OCI-LY1 (cell line): Measurements from ENCODE around the gene GNAS.

ENCODE experiments used
- H2AFZ ChIP-seq: fragments of 200-600 bp; sonication (generic), shearing (Covaris generic); 2 replicates; pipeline ENCODE4 v1.6.0; 2014; ENCODE audit warnings: antibody characterized with exemption, mild to moderate bottlenecking, low read length
- H3F3A ChIP-seq: fragments of 200-600 bp; sonication (generic), shearing (Covaris generic); 2 replicates; pipeline ENCODE4 v1.6.0; 2014; ENCODE audit warnings: mild to moderate bottlenecking, antibody characterized with exemption, low read length, moderate library complexity; ENCODE audit not compliant: insufficient read depth
- H3K27ac ChIP-seq: fragments of 200-600 bp; sonication (generic); 2 replicates; pipeline ENCODE4 v1.5.1; 2014; ENCODE audit warnings: low read length, mixed run types, mild to moderate bottlenecking, low read depth; ENCODE audit not compliant: poor library complexity, severe bottlenecking
- H3K27me3 ChIP-seq: fragments of 200-600 bp; sonication (generic); 2 replicates; pipeline ENCODE4 v1.6.0; 2014; ENCODE audit warnings: antibody characterized with exemption, mild to moderate bottlenecking, low read length, moderate library complexity; ENCODE audit not compliant: insufficient read depth
- H3K36me3 ChIP-seq: fragments of 200-600 bp; sonication (generic); 2 replicates; pipeline ENCODE4 v1.6.1; 2014; ENCODE audit warnings: mild to moderate bottlenecking, antibody characterized with exemption, low read length, moderate library complexity, mixed read lengths; ENCODE audit not compliant: insufficient read depth
- H3K4me1 ChIP-seq: fragments of 200-600 bp; sonication (generic); 2 replicates; pipeline ENCODE4 v1.5.1; 2014; ENCODE audit warnings: mild to moderate bottlenecking, low read length, moderate library complexity; ENCODE audit not compliant: insufficient read depth, severe bottlenecking
- H3K4me2 ChIP-seq: fragments of 200-600 bp; sonication (generic), shearing (Covaris generic); 2 replicates; pipeline ENCODE4 v1.6.1; 2014; ENCODE audit warnings: low read length
- H3K4me3 ChIP-seq: fragments of 200-600 bp; sonication (generic); 2 replicates; pipeline ENCODE4 v1.5.1; 2014; ENCODE audit warnings: low read length, low read depth, mild to moderate bottlenecking, mixed read lengths; ENCODE audit not compliant: poor library complexity, severe bottlenecking
- H3K79me2 ChIP-seq: fragments of 200-600 bp; shearing (Covaris generic); 2 replicates; pipeline ENCODE4 v1.6.1; 2016; ENCODE audit warnings: mixed run types, low read length, mixed read lengths; ENCODE audit not compliant: insufficient read depth
- H3K9ac ChIP-seq: fragments of 200-600 bp; sonication (generic), shearing (Covaris generic); 2 replicates; pipeline ENCODE4 v1.6.1; 2014; ENCODE audit warnings: mild to moderate bottlenecking, low read length, mixed read lengths
- H3K9me2 ChIP-seq: fragments of 200-600 bp; sonication (generic), shearing (Covaris generic); 2 replicates; pipeline ENCODE4 v1.6.1; 2014; ENCODE audit warnings: low read depth, mild to moderate bottlenecking, low read length, mixed read lengths
- H3K9me3 ChIP-seq: fragments of 200-600 bp; shearing (Covaris generic); 2 replicates; pipeline ENCODE4 v1.6.1; 2014; ENCODE audit warnings: low read length, mixed read lengths
- H4K20me1 ChIP-seq: fragments of 200-600 bp; sonication (generic), shearing (Covaris generic); 2 replicates; pipeline ENCODE4 v1.6.0; 2016; ENCODE audit warnings: mild to moderate bottlenecking, low read length; ENCODE audit not compliant: insufficient read depth
- EZH2 ChIP-seq: fragments of 200-600 bp; sonication (generic), shearing (Covaris generic); IDR thresholded peaks from 2 replicates; pipeline ENCODE4 v1.8.0; 2017; ENCODE audit warnings: borderline replicate concordance, mixed run types, mild to moderate bottlenecking, antibody characterized with exemption, low read length, moderate library complexity, mixed read lengths
- TF ChIP-seq, protein P1 (sequence below): fragments of 200-600 bp; sonication (generic), shearing (Covaris generic); IDR thresholded peaks from 2 replicates; pipeline ENCODE4 v1.5.1; 2017; ENCODE audit warnings: mild to moderate bottlenecking, antibody characterized with exemption, low read length, moderate library complexity, mixed read lengths

Gene GNAS

DNA sequence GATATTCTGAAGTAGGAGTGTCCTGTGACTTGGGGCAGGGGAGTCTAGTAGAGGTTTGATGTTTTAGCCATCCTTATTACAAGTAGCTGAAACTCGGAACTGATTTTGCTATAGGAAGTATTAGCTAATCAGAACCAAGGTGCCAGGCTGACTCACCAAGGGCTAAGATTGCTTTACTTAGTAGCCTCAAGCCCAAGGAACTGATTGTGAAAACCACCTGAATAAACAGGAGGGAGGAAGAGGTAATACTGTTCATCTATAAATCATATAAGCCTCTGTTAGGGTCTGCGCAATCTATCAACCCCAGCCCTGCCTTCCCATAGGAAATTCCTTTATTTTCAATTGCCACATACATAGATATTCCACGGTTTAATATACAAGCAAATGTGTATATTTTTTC lies 54.4 kb downstream of the GNAS start:
- TF ChIP-seq EZH2, result no peak
- TF ChIP-seq, protein P1, sequence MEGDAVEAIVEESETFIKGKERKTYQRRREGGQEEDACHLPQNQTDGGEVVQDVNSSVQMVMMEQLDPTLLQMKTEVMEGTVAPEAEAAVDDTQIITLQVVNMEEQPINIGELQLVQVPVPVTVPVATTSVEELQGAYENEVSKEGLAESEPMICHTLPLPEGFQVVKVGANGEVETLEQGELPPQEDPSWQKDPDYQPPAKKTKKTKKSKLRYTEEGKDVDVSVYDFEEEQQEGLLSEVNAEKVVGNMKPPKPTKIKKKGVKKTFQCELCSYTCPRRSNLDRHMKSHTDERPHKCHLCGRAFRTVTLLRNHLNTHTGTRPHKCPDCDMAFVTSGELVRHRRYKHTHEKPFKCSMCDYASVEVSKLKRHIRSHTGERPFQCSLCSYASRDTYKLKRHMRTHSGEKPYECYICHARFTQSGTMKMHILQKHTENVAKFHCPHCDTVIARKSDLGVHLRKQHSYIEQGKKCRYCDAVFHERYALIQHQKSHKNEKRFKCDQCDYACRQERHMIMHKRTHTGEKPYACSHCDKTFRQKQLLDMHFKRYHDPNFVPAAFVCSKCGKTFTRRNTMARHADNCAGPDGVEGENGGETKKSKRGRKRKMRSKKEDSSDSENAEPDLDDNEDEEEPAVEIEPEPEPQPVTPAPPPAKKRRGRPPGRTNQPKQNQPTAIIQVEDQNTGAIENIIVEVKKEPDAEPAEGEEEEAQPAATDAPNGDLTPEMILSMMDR, result no peak
- Histone ChIP-seq H3F3A (peaks cover 14% of the 10 kb centered on the region; the same call in 1 of the 2 replicates), H3K27me3 (no peaks in the 10 kb centered on the region), H2AFZ (no peak overlapping the region), H3K36me3 (peaks cover 91% of the 10 kb centered on the region), H3K4me3 (peak overlapping the region; percentile 56), H3K27ac (peak overlapping the region; percentile 98), H3K4me1 (peaks cover 42% of the 10 kb centered on the region), H3K9ac (peak overlapping the region; percentile 73), H3K79me2 (0 out of 2 replicates have a peak, but pooled peaks cover 5% of the 10 kb centered on the region), H4K20me1 (no peaks in the 10 kb centered on the region), H3K9me2 (no peaks in the 10 kb centered on the region), H3K9me3 (no peaks in the 10 kb centered on the region), H3K4me2 (peak overlapping the region; percentile 87)

DNA sequence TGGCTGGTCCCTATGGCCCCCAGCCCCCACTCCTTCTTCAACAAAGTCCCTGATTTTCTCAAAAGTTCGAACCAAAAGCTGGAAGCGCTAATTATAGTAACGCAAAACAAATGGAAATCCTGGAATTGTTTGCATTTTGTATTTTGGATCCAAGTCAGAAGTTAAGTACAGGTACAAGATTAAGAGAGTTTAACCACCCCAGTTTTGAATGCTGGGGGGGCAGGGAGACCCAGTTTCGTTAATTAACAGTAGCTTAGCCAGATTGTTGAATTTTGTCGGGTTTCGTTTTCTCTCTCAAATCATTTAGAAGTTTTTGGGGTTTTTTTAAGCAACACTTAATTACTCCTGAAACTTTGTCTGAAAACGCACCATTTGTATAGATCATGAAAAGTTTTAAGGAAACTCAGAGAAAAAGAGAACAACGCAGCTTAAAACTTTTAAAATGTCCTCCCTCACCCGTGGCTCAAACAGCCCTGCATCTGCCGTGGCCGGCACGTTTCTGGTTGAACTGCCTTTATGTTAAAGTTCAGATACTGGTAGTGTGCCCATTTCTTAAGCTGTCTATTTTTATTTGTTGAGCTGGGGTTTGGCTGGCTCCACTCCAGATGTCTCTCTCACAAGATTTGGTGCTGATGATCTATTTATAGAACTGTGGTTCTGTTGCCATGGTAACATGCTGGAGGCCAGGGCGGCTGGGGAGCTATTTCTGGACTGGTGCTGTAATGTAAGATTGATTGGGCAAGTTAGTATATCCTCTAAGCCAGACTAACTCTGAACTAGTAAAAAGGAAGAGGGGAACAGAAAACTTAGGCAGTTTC lies 55.0 kb downstream of the GNAS start:
- Histone ChIP-seq H3K36me3 (peaks cover 90% of the 10 kb centered on the region), H3K4me1 (peaks cover 39% of the 10 kb centered on the region), H3F3A (peaks cover 19% of the 10 kb centered on the region; the same call in 1 of the 2 replicates), H2AFZ (no peak overlapping the region), H3K9ac (peak overlapping the region; percentile 73), H3K79me2 (no peaks in the 10 kb centered on the region), H3K4me3 (peak overlapping the region; percentile 56), H3K4me2 (peak overlapping the region; percentile 87), H3K27ac (peak overlapping the region; percentile 98), H3K9me3 (no peaks in the 10 kb centered on the region), H3K27me3 (no peaks in the 10 kb centered on the region), H3K9me2 (no peaks in the 10 kb centered on the region), H4K20me1 (no peaks in the 10 kb centered on the region)
- no peak for TF ChIP-seq EZH2
- TF ChIP-seq, protein P1, result no peak

DNA sequence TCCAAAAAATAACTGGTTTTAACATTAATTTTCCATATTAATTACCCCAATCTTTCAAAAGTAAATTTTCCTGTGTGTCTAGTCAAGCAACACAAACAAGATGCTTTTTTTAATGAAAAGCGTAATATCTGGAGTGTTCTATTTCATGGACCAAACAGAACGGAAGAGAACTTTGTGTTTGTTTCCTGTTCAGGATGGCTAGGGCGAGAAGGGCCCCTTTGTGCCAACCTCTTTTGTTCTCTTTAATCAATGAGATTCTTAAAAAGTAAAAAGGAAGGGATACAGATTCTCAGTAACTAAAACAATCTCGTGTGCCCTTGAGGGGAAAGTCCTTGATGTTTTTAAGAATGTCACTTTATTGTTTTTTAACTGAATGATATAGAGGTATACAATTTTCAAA lies 55.7 kb downstream of the GNAS start:
- peak overlapping the region; percentile 23 for H3K4me3 ChIP-seq
- no peaks in the 10 kb centered on the region for H3K9me3 ChIP-seq
- H3K27me3 ChIP-seq, result no peaks in the 10 kb centered on the region
- TF ChIP-seq EZH2, result no peak
- TF ChIP-seq, protein P1, result no peak
- peak overlapping the region; percentile 53 for H3K4me2 ChIP-seq
- H3K9ac ChIP-seq, result no peak overlapping the region
- H3K36me3 ChIP-seq, result peaks cover 85% of the 10 kb centered on the region
- H3K4me1 ChIP-seq, result peaks cover 39% of the 10 kb centered on the region
- H3K79me2 ChIP-seq, result no peaks in the 10 kb centered on the region
- peaks cover 19% of the 10 kb centered on the region; the same call in 1 of the 2 replicates for H3F3A ChIP-seq
- H2AFZ ChIP-seq, result no peak overlapping the region
- H3K9me2 ChIP-seq, result no peaks in the 10 kb centered on the region
- peak overlapping the region; percentile 98 for H3K27ac ChIP-seq
- no peaks in the 10 kb centered on the region for H4K20me1 ChIP-seq
